Measurements from ENCODE around the gene ACOT4.
"Not testable (repeated sequence)": the region's sequence is repeated elsewhere in the genome, so short reads cannot be mapped to it uniquely, and the experiment has no call there.

DNA sequence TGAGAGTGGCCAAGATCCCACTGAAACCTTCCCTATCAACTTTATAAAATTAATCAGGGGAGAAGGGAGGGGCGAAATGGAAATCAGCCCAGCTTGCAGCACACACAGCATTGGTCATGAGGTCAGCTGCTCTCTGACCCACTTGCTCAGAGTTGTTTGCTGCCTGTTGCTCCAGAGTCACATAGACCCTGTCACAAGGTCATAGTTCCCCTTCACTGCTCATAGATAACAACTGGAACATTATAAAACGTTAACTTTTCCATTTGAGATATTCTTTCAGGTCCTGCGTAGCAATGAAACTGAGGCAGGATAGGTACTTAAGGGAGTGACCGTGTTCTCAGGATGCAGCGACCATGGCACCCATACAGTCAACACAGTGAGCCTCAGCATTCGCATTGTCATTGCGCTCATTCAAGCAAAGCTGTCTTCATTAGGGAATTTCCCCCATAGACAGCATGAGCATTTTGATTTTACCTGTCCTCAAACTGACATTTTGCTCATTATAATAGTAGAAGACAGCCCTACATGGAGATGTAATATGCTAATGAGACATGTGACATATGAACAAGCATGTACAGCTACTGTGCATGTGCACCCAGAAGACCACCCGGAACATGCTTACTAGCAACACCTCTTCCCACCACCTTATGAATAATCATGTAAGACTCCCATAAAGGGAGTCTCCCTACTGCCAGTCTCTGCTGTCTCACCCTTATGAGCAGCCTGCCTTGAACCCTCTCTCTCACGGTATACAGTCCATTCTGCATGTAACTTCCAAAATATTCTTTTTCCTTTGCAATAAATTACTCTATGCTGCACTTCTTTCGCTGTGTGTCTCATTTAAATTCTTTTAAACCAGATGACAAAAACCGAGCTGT lies 9.3 kb upstream of the ACOT4 start:
- TF ChIP-seq POLR2A (IDR thresholded peaks at IDR 0.05) = not testable (repeated sequence)
- TF ChIP-seq, protein P1, sequence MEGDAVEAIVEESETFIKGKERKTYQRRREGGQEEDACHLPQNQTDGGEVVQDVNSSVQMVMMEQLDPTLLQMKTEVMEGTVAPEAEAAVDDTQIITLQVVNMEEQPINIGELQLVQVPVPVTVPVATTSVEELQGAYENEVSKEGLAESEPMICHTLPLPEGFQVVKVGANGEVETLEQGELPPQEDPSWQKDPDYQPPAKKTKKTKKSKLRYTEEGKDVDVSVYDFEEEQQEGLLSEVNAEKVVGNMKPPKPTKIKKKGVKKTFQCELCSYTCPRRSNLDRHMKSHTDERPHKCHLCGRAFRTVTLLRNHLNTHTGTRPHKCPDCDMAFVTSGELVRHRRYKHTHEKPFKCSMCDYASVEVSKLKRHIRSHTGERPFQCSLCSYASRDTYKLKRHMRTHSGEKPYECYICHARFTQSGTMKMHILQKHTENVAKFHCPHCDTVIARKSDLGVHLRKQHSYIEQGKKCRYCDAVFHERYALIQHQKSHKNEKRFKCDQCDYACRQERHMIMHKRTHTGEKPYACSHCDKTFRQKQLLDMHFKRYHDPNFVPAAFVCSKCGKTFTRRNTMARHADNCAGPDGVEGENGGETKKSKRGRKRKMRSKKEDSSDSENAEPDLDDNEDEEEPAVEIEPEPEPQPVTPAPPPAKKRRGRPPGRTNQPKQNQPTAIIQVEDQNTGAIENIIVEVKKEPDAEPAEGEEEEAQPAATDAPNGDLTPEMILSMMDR (IDR thresholded peaks at IDR 0.05) = not testable (repeated sequence)
